ENCODE data around the gene GNAO1.

The GNAO1 gene

GRCh38 chr16:56346131-56346890, 155.0 kb downstream of the GNAO1 start:
- H3K27me3 ChIP-seq, result no peaks in the 10 kb centered on the region
- no peak overlapping the region for H3K4me3 ChIP-seq (ENCODE audit: low read depth in 1 of 2, low read length in 1 of 2)
- H3K9me3 ChIP-seq, result no peaks in the 10 kb centered on the region
- no peaks in the 10 kb centered on the region for H3K4me1 ChIP-seq (ENCODE audit: control insufficient read depth in 1 of 2, insufficient read depth in 1 of 2, low read depth in 1 of 2, low read length in 1 of 2)
- no peak overlapping the region for H3K27ac ChIP-seq
- no peaks in the 10 kb centered on the region for H3K36me3 ChIP-seq
- TF ChIP-seq CTCF (IDR thresholded peaks at IDR 0.05), result no peak

GRCh38 chr16:56347166-56347565, 155.9 kb downstream of the GNAO1 start:
- H3K4me3 ChIP-seq (ENCODE audit: low read depth in 1 of 2, low read length in 1 of 2), result no peak overlapping the region
- H3K27ac ChIP-seq, result no peak overlapping the region
- no peak for TF ChIP-seq CTCF (IDR thresholded peaks at IDR 0.05)
- no peaks in the 10 kb centered on the region for H3K9me3 ChIP-seq
- no peaks in the 10 kb centered on the region for H3K4me1 ChIP-seq (ENCODE audit: control insufficient read depth in 1 of 2, insufficient read depth in 1 of 2, low read depth in 1 of 2, low read length in 1 of 2)
- no peaks in the 10 kb centered on the region for H3K27me3 ChIP-seq
- no peaks in the 10 kb centered on the region for H3K36me3 ChIP-seq

- H3K9me3 ChIP-seq, result no peaks in the 10 kb centered on the region
- no peaks in the 10 kb centered on the region for H3K4me1 ChIP-seq (ENCODE audit: control insufficient read depth in 1 of 2, insufficient read depth in 1 of 2, low read depth in 1 of 2, low read length in 1 of 2)
- no peak overlapping the region for H3K27ac ChIP-seq
- no peak overlapping the region for H3K4me3 ChIP-seq (ENCODE audit: low read depth in 1 of 2, low read length in 1 of 2)
- no peaks in the 10 kb centered on the region for H3K36me3 ChIP-seq
- no peak for TF ChIP-seq CTCF (IDR thresholded peaks at IDR 0.05)
- no peaks in the 10 kb centered on the region for H3K27me3 ChIP-seq
Measured at GRCh38 chr16:56347670-56348069, 156.4 kb downstream of the GNAO1 start.

- no peak overlapping the region for H3K4me3 ChIP-seq (ENCODE audit: low read depth in 1 of 2, low read length in 1 of 2)
- H3K4me1 ChIP-seq (ENCODE audit: control insufficient read depth in 1 of 2, insufficient read depth in 1 of 2, low read depth in 1 of 2, low read length in 1 of 2), result no peaks in the 10 kb centered on the region
- H3K36me3 ChIP-seq, result no peaks in the 10 kb centered on the region
- no peak overlapping the region for H3K27ac ChIP-seq
- no peak for TF ChIP-seq CTCF (IDR thresholded peaks at IDR 0.05)
- H3K9me3 ChIP-seq, result no peaks in the 10 kb centered on the region
- no peaks in the 10 kb centered on the region for H3K27me3 ChIP-seq
Measured at GRCh38 chr16:56348168-56349085, 157.1 kb downstream of the GNAO1 start.

GRCh38 chr16:56349086-56349415, 157.8 kb downstream of the GNAO1 start:
- H3K4me1 ChIP-seq (ENCODE audit: control insufficient read depth in 1 of 2, insufficient read depth in 1 of 2, low read depth in 1 of 2, low read length in 1 of 2), result no peaks in the 10 kb centered on the region
- no peaks in the 10 kb centered on the region for H3K27me3 ChIP-seq
- no peak overlapping the region for H3K27ac ChIP-seq
- H3K9me3 ChIP-seq, result no peaks in the 10 kb centered on the region
- H3K4me3 ChIP-seq (ENCODE audit: low read depth in 1 of 2, low read length in 1 of 2), result no peak overlapping the region
- TF ChIP-seq CTCF (IDR thresholded peaks at IDR 0.05), result no peak
- no peaks in the 10 kb centered on the region for H3K36me3 ChIP-seq

All from neutrophil (primary cell).